ENCODE measurements around the gene SNX5. TPM values are rescaled to one million over a fixed set of nuclear protein-coding genes. Genes with fewer than 3 reads are reported as not detected.

The SNX5 gene
- total and polyA plus RNA-seq, 2 of the 8 experiments (the other 6 are each of a cell fraction or from before 2014, with no cell fraction given), result 155 to 194 TPM

GRCh38 chr20:17985388-17986018 lies 16.9 kb upstream of the SNX5 start:
- H3K9ac ChIP-seq (replicated peaks in 1 of 4; ENCODE audit: extremely low read depth in 1 of 4, low read depth in 3 of 4, low read length in 3 of 4), result no peak overlapping the region
- POLR2A ChIA-PET (ENCODE audit: partially characterized antibody), result interaction anchor here (0.6 to 31.5 kb wide), 6 partner anchors 12 to 349 kb away, joined by 3 to 424 read pairs (median 5); partner anchors contain the start of genes MGME1 and SNX5

More at GRCh38 chr20:17985388-17986018, 16.9 kb upstream of the SNX5 start:
- H3K4me2 ChIP-seq (ENCODE audit: insufficient read depth in 1 of 2, low read depth in 2 of 2, low read length in 2 of 2), result no peak overlapping the region
- CTCF ChIA-PET (ENCODE audit: partially characterized antibody), result interaction anchor here (1.9 kb wide), 1 partner anchor 14 kb away, joined by 4 read pairs; no protein-coding TSS in a partner anchor
- no peak overlapping the region for H2BK20ac ChIP-seq (ENCODE audit: low read length)
- FAIRE-seq (no peak), DNase-seq (ENCODE audit: low read depth in 1 of 2, low spot score in 2 of 2) (no peak)
- TF ChIP-seq TCF12 (IDR thresholded peaks at IDR 0.05; ENCODE audit: low read depth, low read length), result no peak
- TF ChIP-seq CTBP2 (IDR thresholded peaks at IDR 0.05; ENCODE audit: borderline replicate concordance, insufficient read depth, insufficient read length, low read length), result no peak
- TF ChIP-seq BCL11A (IDR thresholded peaks at IDR 0.05; ENCODE audit: low read depth in 2 of 2, low read length in 2 of 2), result no peak
- no peak for TF ChIP-seq HDAC6 (IDR thresholded peaks at IDR 0.05; ENCODE audit: low read depth, low read length)
- H3K56ac ChIP-seq (replicated peaks; ENCODE audit: insufficient read length, low read depth, low read length), result no peak overlapping the region
- no peak overlapping the region for H3K27ac ChIP-seq (ENCODE audit: low read depth, low read length)
- no peaks in the 10 kb centered on the region for H3K79me1 ChIP-seq (ENCODE audit: low read depth, low read length)
- H3K23ac ChIP-seq (ENCODE audit: insufficient read length), result no peak overlapping the region
- WGBS, 2 experiments (ENCODE audit: extremely low coverage in 1 of 2, insufficient coverage in 1 of 2, insufficient read length in 1 of 2, insufficient replicate concordance in 2 of 2, low coverage in 1 of 2, low lambda C conversion rate in 2 of 2, missing lambda C conversion rate in 1 of 2), result 89 to 100% methylated on average over 2 to 7 of the region's 7 CpGs
- no peak overlapping the region for H4K8ac ChIP-seq (ENCODE audit: extremely low read depth, insufficient read depth, low read length)
- no peak overlapping the region for H2AFZ ChIP-seq (ENCODE audit: low read length)
- H3K4ac ChIP-seq (replicated peaks; ENCODE audit: insufficient read length, low read depth, low read length), result no peak overlapping the region
- H3K9me3 ChIP-seq (ENCODE audit: insufficient read depth in 2 of 2, low read depth in 1 of 2, low read length in 1 of 2), result no peaks in the 10 kb centered on the region
- no peak overlapping the region for H3K18ac ChIP-seq (ENCODE audit: extremely low read depth, low read length)
- no peak overlapping the region for H2AK5ac ChIP-seq (ENCODE audit: low read depth, low read length)
- H4K5ac ChIP-seq (ENCODE audit: insufficient read length, low read depth, low read length), result no peak overlapping the region
- H3K14ac ChIP-seq (ENCODE audit: insufficient read length), result no peak overlapping the region
- H3K36me3 ChIP-seq (ENCODE audit: control insufficient read depth in 2 of 4, insufficient read depth in 4 of 4, low read length in 3 of 4), result peaks cover 7 to 48% (median 24%) of the 10 kb centered on the region in 4 experiments; a peak in 7 of 8 replicates
- H3K4me3 ChIP-seq (ENCODE audit: extremely low read depth in 1 of 4, insufficient read depth in 2 of 4, low read depth in 3 of 4, low read length in 4 of 4), result no peak overlapping the region
- no peaks in the 10 kb centered on the region; the same call in 1 of the 2 replicates for H3K23me2 ChIP-seq (ENCODE audit: low read depth, low read length)
- H2BK15ac ChIP-seq (ENCODE audit: low read length), result no peak overlapping the region
- peaks cover 0 to 66% of the 10 kb centered on the region in 2 experiments; a peak in 2 of 4 replicates for H3K79me2 ChIP-seq (ENCODE audit: control insufficient read depth in 1 of 2, insufficient read depth in 2 of 2, low read length in 2 of 2)
- H2BK5ac ChIP-seq (ENCODE audit: low read depth, low read length), result no peak overlapping the region
- no peaks in the 10 kb centered on the region for H3K27me3 ChIP-seq (replicated peaks in 1 of 4; ENCODE audit: control insufficient read depth in 3 of 4, extremely low read depth in 1 of 4, insufficient read depth in 3 of 4, low read length in 3 of 4)
- H2BK12ac ChIP-seq (ENCODE audit: low read depth, low read length), result no peak overlapping the region
- H3K4me1 ChIP-seq (replicated peaks in 1 of 4; ENCODE audit: control insufficient read depth in 3 of 4, insufficient read depth in 4 of 4, low read length in 3 of 4), result peaks cover 0 to 5% (median 3%) of the 10 kb centered on the region in 4 experiments; a peak in 5 of 7 replicates
- no peak overlapping the region for H4K91ac ChIP-seq (replicated peaks; ENCODE audit: insufficient read length, low read length)
- H2BK120ac ChIP-seq (replicated peaks; ENCODE audit: low read depth, low read length), result no peak overlapping the region
- H4K20me1 ChIP-seq (replicated peaks in 1 of 2; ENCODE audit: control insufficient read depth in 1 of 2, insufficient read depth in 2 of 2, low read length in 2 of 2), result peaks cover 0 to 2% of the 10 kb centered on the region in 2 experiments
